Lower leg skin (tissue), 4 donors: ENCODE results near the gene A2ML1. TPM values are rescaled to one million over a fixed set of nuclear protein-coding genes. Genes with fewer than 3 reads are reported as not detected.

Experiments
- DNase-seq, 2 donors: peaks; one replicate each; pipeline ENCODE4 v3.0.0-alpha.2; 2019; ENCODE audit warnings: low spot score in 2 of 2
- H3K4me3 ChIP-seq: fragments of 200-600 bp; sonication (generic); 2 replicates; pipeline ENCODE4 v1.5.1; 2017; ENCODE audit warnings: mild to moderate bottlenecking, low read depth; ENCODE audit not compliant: poor library complexity, severe bottlenecking
- POLR2A ChIP-seq, 2 donors: fragments of 450-650 bp; IDR thresholded peaks; one replicate each; pipeline ENCODE4 v1.6.1; 2016 to 2017; ENCODE audit warnings: antibody characterized with exemption in 2 of 2, mild to moderate bottlenecking in 1 of 2, moderate library complexity in 1 of 2
- WGBS, 2 donors: methylation state at CpG; one replicate each; pipeline ENCODE4 v1.1.5; 2018; 5-methylcytosine and 5-hydroxymethylcytosine counted together
- intact Hi-C: fragments of 100-400 bp; cut with DNase I; formaldehyde crosslinking; loops from one replicate; pipeline ENCODE4 v1.15.0; 2023; ENCODE audit warnings: low total_unique reads
- total RNA-seq, 4 donors: library from RNA; depleted of rRNA; stranded (reverse); fragments of >200 nt; gene quantifications; one replicate each; pipeline ENCODE4 v1.1.0, GENCODE V29; 2016
- TF ChIP-seq, protein P1 (sequence below), 3 donors: fragments of 450-650 bp; IDR thresholded peaks; one replicate each; pipeline ENCODE4 v1.5.1; 2016; ENCODE audit warnings: antibody characterized with exemption in 3 of 3, mild to moderate bottlenecking in 3 of 3, moderate library complexity in 2 of 3

A2ML1 gene
- total RNA-seq, 4 donors from 2014 or later, result 124 to 341 (median 216) TPM

DNA sequence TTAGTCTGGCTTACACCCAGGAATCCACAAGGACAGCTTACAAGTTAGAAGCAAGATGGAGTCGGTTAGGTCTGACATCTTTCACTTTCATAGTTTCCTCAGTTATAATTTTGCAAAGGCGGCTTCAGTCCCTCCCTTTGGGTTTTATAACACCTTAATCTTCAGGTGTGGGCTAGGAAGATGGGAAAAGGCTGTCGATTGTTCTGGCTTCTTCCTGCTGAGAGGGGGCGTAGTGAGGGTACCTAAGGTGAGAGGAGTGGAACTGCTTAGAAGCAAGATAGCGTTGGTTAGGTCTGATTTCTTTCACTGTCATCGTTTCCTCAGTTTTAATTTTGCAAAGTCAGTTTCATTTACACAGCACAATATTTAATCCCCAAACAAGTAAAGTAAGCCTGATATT is 10.1 kb downstream of the A2ML1 start:
- TF ChIP-seq, protein P1, sequence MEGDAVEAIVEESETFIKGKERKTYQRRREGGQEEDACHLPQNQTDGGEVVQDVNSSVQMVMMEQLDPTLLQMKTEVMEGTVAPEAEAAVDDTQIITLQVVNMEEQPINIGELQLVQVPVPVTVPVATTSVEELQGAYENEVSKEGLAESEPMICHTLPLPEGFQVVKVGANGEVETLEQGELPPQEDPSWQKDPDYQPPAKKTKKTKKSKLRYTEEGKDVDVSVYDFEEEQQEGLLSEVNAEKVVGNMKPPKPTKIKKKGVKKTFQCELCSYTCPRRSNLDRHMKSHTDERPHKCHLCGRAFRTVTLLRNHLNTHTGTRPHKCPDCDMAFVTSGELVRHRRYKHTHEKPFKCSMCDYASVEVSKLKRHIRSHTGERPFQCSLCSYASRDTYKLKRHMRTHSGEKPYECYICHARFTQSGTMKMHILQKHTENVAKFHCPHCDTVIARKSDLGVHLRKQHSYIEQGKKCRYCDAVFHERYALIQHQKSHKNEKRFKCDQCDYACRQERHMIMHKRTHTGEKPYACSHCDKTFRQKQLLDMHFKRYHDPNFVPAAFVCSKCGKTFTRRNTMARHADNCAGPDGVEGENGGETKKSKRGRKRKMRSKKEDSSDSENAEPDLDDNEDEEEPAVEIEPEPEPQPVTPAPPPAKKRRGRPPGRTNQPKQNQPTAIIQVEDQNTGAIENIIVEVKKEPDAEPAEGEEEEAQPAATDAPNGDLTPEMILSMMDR (IDR thresholded peaks at IDR 0.05), result no peak
- no peak for TF ChIP-seq POLR2A (IDR thresholded peaks at IDR 0.05)
- WGBS, 2 donors, result 80 to 89% methylated on average over 6 of the region's 6 CpGs

DNA sequence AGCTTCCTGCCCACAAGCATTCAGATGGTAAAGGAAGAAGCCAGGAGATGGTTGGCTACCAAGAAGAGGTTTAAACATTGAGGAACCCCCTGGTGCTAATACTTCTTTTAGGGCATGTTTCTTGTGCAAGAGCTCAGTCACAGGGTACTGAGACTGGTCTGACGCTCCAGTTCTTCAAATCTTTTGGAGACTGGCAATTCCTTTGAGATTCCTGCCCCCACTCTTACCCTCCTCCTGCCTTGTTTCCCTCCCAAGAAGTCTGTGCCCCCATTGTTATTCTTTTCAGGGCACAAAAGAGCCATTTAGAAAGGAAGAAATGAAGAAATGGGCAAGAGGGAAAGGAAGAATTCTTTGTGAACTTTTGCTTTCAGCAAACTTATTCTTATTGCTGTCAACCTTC is 11.8 kb downstream of the A2ML1 start:
- intact Hi-C loops, result no loop called here
- no peak for TF ChIP-seq POLR2A (IDR thresholded peaks at IDR 0.05)
- TF ChIP-seq, protein P1 (IDR thresholded peaks at IDR 0.05), result no peak
- no peak overlapping the region for H3K4me3 ChIP-seq
- 59 to 63% methylated on average over 1 of the region's 1 CpG for WGBS, 2 donors
- no peak for DNase-seq

More for the DNA sequence above, 10.1 kb downstream of the A2ML1 start:
- intact Hi-C loops, result no loop called here
- H3K4me3 ChIP-seq, result no peak overlapping the region
- DNase-seq, result no peak

DNA sequence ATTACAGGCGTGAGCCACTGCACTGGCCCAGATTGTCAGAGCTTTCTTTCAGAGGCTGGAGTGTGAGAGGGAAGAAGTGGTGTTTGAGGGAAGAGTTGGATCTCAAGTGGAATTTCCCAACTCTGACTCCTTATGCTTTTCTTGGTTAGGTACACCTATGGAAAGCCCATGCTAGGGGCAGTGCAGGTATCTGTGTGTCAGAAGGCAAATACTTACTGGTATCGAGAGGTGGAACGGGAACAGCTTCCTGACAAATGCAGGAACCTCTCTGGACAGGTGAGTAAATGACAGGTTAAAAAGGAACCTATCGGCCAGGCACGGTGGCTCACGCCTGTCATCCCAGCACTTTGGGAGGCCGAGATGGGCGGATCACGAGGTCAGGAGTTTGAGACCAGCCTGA is 14.9 kb downstream of the A2ML1 start:
- intact Hi-C loops, result no loop called here

DNA sequence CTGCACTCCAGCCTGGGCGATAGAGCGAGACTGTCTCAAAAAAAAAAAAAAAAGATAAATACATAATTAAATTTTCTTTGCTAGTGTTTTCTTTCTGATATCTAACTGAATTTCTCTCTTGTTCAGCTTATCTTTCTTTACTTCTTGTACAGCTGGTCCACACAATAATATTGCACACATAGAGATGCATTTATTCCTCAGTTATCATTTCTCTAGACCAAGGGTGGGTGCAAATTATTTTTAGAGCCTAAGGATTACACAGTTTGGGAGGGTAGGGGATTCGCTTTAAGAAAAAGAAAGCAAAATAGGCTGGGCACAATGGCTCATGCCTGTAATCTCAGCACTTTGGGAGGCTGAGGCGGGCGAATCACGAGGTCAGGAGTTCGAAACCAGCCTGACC is 17.9 kb downstream of the A2ML1 start:
- intact Hi-C loops, result no loop called here
- no peak overlapping the region for H3K4me3 ChIP-seq
- DNase-seq, result no peak
- 93 to 96% methylated on average over 7 of the region's 7 CpGs for WGBS, 2 donors
- no peak for TF ChIP-seq POLR2A (IDR thresholded peaks at IDR 0.05)
- TF ChIP-seq, protein P1 (IDR thresholded peaks at IDR 0.05), result no peak

More for the DNA sequence above, 14.9 kb downstream of the A2ML1 start:
- WGBS, 2 donors, result 91 to 92% methylated on average over 9 of the region's 9 CpGs
- TF ChIP-seq, protein P1 (IDR thresholded peaks at IDR 0.05), result no peak
- no peak for TF ChIP-seq POLR2A (IDR thresholded peaks at IDR 0.05)
- H3K4me3 ChIP-seq, result no peak overlapping the region
- no peak for DNase-seq

DNA sequence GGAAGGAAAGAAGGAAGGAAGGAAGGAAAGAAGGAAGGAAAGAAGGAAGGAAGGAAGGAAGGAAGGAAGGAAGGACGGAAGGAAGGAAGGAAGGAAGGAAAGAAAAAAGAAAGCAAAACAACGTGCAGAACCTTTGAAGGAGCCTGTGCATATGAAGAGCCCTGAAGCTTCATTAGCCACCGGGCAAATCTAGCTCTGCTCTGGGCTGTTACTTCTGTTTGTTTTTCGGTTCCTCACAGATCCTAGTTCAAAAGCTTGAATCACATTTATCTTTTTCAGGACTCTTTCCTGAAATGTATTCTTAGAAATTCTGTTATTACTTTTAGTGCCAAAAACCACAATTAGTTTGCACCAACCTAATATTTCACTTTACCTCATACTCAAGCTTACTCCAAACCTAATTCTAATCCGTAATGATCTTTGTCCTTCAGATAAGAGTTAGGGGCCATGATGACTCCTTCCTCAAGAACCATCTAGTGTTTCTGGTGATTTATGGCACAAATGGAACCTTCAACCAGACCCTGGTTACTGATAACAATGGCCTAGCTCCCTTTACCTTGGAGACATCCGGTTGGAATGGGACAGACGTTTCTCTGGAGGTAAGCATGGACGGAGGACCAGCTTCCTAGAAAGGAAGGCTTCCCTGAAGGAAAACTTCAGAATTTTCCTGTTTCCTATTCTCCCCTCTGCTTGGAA is 18.7 kb downstream of the A2ML1 start:
- WGBS, 2 donors, result 72 to 73% methylated on average over 7 of the region's 8 CpGs
- intact Hi-C loops, result no loop called here
- H3K4me3 ChIP-seq, result no peak overlapping the region
- TF ChIP-seq POLR2A (IDR thresholded peaks at IDR 0.05), result no peak
- TF ChIP-seq, protein P1 (IDR thresholded peaks at IDR 0.05), result no peak
- no peak for DNase-seq

DNA sequence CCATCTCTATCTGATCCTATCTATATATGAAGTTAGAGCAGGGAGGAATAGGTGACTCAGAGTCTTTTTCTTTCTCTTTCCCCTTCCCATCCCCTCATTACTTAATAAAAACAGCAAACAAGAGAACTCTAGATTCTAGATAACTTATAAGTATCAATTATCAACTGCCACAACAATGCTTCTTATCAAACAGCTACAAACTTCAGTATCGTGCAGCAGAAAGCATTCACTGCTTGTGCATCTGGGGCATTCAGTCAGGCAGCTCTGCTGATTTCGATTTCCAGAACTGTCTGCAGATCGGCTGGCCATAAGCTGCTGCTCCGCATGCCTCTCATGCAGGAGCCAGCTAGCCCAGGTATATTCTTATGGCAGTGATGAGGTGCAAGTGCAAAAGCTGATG is 19.4 kb downstream of the A2ML1 start:
- 73 to 84% methylated on average over 4 of the region's 4 CpGs for WGBS, 2 donors
- no peak for DNase-seq
- TF ChIP-seq, protein P1 (IDR thresholded peaks at IDR 0.05), result no peak
- no peak for TF ChIP-seq POLR2A (IDR thresholded peaks at IDR 0.05)
- H3K4me3 ChIP-seq, result no peak overlapping the region
- intact Hi-C loops, result no loop called here
